ENCODE measurements around the gene NR2F1-AS1. TPM values are rescaled to one million over a fixed set of nuclear protein-coding genes. Genes with fewer than 3 reads are reported as not detected.

The NR2F1-AS1 gene
- total RNA-seq, 2 experiments from 2014 or later: not detected

- ChIA-PET CTCF (ENCODE audit: unreplicated experiment) (interaction anchor here (0.5 kb wide), 1 partner anchor 157 kb away, joined by 3 read pairs; no protein-coding TSS in a partner anchor), POLR2A (interaction anchor here (0.6 to 0.7 kb wide), 3 partner anchors 42 to 1010 kb away, joined by 3 to 4 read pairs (median 4); no protein-coding TSS in a partner anchor)
- intact Hi-C loops (cut with micrococcal nuclease; ENCODE audit: unreplicated experiment): no loop called here
- H3K4me3 ChIP-seq (ENCODE audit: low read depth, low read length, poor library complexity, severe bottlenecking): no peak overlapping the region
- no peak overlapping the region for H3K27ac ChIP-seq (ENCODE audit: low read depth, low read length, poor library complexity, severe bottlenecking)
- BruUV-seq (replicated peaks): no TSS peak
- TF ChIP-seq, protein P1, sequence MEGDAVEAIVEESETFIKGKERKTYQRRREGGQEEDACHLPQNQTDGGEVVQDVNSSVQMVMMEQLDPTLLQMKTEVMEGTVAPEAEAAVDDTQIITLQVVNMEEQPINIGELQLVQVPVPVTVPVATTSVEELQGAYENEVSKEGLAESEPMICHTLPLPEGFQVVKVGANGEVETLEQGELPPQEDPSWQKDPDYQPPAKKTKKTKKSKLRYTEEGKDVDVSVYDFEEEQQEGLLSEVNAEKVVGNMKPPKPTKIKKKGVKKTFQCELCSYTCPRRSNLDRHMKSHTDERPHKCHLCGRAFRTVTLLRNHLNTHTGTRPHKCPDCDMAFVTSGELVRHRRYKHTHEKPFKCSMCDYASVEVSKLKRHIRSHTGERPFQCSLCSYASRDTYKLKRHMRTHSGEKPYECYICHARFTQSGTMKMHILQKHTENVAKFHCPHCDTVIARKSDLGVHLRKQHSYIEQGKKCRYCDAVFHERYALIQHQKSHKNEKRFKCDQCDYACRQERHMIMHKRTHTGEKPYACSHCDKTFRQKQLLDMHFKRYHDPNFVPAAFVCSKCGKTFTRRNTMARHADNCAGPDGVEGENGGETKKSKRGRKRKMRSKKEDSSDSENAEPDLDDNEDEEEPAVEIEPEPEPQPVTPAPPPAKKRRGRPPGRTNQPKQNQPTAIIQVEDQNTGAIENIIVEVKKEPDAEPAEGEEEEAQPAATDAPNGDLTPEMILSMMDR (conservative IDR thresholded peaks at IDR 0.05; ENCODE audit: low read length): no peak
- TF ChIP-seq EZH2phosphoT487 (IDR thresholded peaks at IDR 0.05; ENCODE audit: borderline replicate concordance, low read depth, low read length): no peak
- H3K4me2 ChIP-seq (ENCODE audit: low read length): no peak overlapping the region
- H3K36me3 ChIP-seq (ENCODE audit: insufficient read depth, low read length): no peaks in the 10 kb centered on the region
- no peaks in the 10 kb centered on the region for H3K79me2 ChIP-seq (ENCODE audit: insufficient read depth, low read depth, low read length)
- no peaks in the 10 kb centered on the region for H3K9me3 ChIP-seq (ENCODE audit: low read length)
- no peaks in the 10 kb centered on the region for H4K20me1 ChIP-seq (ENCODE audit: insufficient read depth, low read length)
- no peak overlapping the region for H2AFZ ChIP-seq (ENCODE audit: low read length)
- H3K9me2 ChIP-seq (ENCODE audit: insufficient read depth, low read length): no peaks in the 10 kb centered on the region
- no peaks in the 10 kb centered on the region for H3K4me1 ChIP-seq (ENCODE audit: insufficient read depth, low read length, poor library complexity, severe bottlenecking)
- DNase-seq (ENCODE audit: low spot score): no peak
Measured at GRCh38 chr5:93401634-93402213, 179.3 kb downstream of the NR2F1-AS1 start.

DNA sequence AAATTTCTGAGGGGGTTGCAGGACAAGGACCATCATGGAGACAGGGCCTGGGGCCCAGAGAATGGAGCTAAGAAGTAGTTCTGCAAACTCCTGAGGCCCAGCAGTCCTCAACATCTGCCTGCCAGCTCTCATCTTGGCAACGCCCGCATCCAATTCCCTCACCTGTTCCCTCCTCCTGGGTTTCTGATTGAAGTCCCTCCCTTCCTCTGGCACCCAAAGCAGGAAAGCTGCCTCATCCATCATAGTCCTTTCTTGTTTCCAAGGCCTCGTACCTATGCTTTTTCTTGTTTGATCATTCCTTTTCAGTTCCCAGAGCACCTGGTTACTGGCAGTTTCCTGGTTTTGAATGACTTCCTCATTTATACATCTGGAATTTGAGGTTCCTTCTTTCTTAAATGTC is 181.3 kb downstream of the NR2F1-AS1 start:
- no peaks in the 10 kb centered on the region for H3K9me2 ChIP-seq (ENCODE audit: insufficient read depth, low read length)
- TF ChIP-seq, protein P1 (conservative IDR thresholded peaks at IDR 0.05; ENCODE audit: low read length): no peak
- TF ChIP-seq EZH2phosphoT487 (IDR thresholded peaks at IDR 0.05; ENCODE audit: borderline replicate concordance, low read depth, low read length): no peak
- no peaks in the 10 kb centered on the region for H3K79me2 ChIP-seq (ENCODE audit: insufficient read depth, low read depth, low read length)
- no peak overlapping the region for H3K27ac ChIP-seq (ENCODE audit: low read depth, low read length, poor library complexity, severe bottlenecking)
- no peaks in the 10 kb centered on the region for H4K20me1 ChIP-seq (ENCODE audit: insufficient read depth, low read length)
- intact Hi-C loops (cut with micrococcal nuclease; ENCODE audit: unreplicated experiment): no loop called here
- BruUV-seq (replicated peaks): no TSS peak
- H3K4me3 ChIP-seq (ENCODE audit: low read depth, low read length, poor library complexity, severe bottlenecking): no peak overlapping the region
- no peak overlapping the region for H2AFZ ChIP-seq (ENCODE audit: low read length)
- no peaks in the 10 kb centered on the region for H3K9me3 ChIP-seq (ENCODE audit: low read length)
- no peak overlapping the region for H3K4me2 ChIP-seq (ENCODE audit: low read length)
- ChIA-PET CTCF (ENCODE audit: unreplicated experiment) (no interaction called here), POLR2A (no interaction called here)
- H3K4me1 ChIP-seq (ENCODE audit: insufficient read depth, low read length, poor library complexity, severe bottlenecking): no peaks in the 10 kb centered on the region
- H3K36me3 ChIP-seq (ENCODE audit: insufficient read depth, low read length): no peaks in the 10 kb centered on the region
- DNase-seq (ENCODE audit: low spot score): no peak

- Histone ChIP-seq H3K36me3 (ENCODE audit: insufficient read depth, low read length) (no peaks in the 10 kb centered on the region), H3K9me3 (ENCODE audit: low read length) (no peaks in the 10 kb centered on the region), H4K20me1 (ENCODE audit: insufficient read depth, low read length) (no peaks in the 10 kb centered on the region), H3K4me1 (ENCODE audit: insufficient read depth, low read length, poor library complexity, severe bottlenecking) (no peaks in the 10 kb centered on the region), H3K4me3 (ENCODE audit: low read depth, low read length, poor library complexity, severe bottlenecking) (no peak overlapping the region), H3K27ac (ENCODE audit: low read depth, low read length, poor library complexity, severe bottlenecking) (no peak overlapping the region), H3K79me2 (ENCODE audit: insufficient read depth, low read depth, low read length) (no peaks in the 10 kb centered on the region), H3K4me2 (ENCODE audit: low read length) (no peak overlapping the region), H3K9me2 (ENCODE audit: insufficient read depth, low read length) (no peaks in the 10 kb centered on the region), H2AFZ (ENCODE audit: low read length) (no peak overlapping the region)
- no TSS peak for BruUV-seq (replicated peaks)
- TF ChIP-seq, protein P1 (conservative IDR thresholded peaks at IDR 0.05; ENCODE audit: low read length): no peak
- no peak for TF ChIP-seq EZH2phosphoT487 (IDR thresholded peaks at IDR 0.05; ENCODE audit: borderline replicate concordance, low read depth, low read length)
- intact Hi-C loops (cut with micrococcal nuclease; ENCODE audit: unreplicated experiment): no loop called here
- ChIA-PET CTCF (ENCODE audit: unreplicated experiment) (no interaction called here), POLR2A (no interaction called here)
- no peak for DNase-seq (ENCODE audit: low spot score)
Measured at GRCh38 chr5:93395971-93396379, 185.0 kb downstream of the NR2F1-AS1 start.

Measured in OCI-LY7 (cell line).